ENCODE results near the gene CELF4.

Gene CELF4

GRCh38 chr18:37565101-37565976 lies at the start of gene CELF4:
Gene CELF4 (minus strand): TSS chr18:37565798.
- DNase-seq (ENCODE audit: low spot score): no peak

DNA sequence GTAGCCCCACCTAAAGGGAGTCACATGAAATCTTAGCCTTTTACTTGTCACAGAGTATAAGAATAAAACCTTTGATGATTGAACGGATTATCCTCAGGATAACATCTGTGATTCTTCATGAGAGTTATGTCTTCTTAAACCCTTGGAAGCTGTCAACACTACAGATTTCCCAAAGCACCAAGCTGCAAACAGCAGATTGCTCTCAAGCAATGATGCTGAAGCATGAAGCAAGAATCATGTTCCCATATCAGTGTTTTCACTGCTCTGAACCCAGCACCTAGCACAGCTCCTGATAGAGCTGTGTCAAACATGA lies 47.6 kb upstream of the CELF4 start:
- no peak for DNase-seq (ENCODE audit: low spot score)

- no peak for DNase-seq (ENCODE audit: low spot score)
These were observed 47.1 kb upstream of the CELF4 start for GRCh38 chr18:37612524-37613252.

DNA sequence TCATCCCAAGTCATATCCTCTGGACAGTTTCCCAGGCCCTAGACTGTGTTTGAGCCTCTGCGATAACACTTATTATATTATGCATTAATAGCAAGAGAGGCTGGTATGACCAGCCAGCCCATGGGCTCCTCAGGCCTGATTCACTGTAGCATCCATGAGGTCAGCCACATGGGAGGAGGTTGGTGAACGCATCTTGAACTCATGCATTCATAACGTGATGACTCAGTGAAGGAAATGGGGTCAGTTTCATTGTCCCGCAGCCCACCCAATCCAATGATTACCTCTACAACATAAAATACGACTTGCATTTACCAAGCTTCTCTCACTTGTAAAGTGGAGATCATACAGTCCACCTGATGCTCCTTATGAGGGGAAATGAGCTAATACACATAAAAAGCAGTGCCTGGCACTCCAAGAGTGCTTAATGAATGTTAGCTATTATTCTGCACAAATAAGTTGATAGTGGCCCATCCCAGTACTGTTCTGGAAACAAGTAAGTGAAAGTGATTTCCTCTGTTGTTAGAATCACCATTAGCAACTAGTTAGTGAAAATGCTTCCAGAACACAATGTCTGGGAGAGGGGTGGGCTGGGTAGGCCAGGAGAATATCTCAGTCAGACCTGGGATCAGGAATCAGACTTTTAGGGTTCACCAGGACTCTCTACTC lies 46.1 kb upstream of the CELF4 start:
- no peak for DNase-seq (ENCODE audit: low spot score)

DNA sequence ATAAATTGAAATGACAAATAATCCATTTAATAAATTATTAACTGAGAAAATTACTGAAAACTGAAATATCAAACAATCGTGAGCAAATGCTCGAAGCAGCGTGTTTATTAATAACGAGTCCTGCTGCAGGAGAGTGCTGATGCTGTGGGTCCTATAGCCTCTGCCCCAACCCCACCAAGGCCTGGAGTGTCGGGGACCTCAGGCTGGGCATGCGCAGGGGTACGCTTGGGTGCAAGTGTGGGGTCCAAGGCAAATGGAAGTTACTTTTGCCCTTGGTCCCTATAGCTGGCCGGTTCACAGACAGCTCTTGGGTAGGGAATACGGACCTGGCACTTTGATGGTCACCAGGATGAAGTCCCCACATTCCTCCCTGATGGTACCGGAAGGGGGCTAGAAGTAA lies 43.3 kb upstream of the CELF4 start:
- no peak for DNase-seq (ENCODE audit: low spot score)

DNA sequence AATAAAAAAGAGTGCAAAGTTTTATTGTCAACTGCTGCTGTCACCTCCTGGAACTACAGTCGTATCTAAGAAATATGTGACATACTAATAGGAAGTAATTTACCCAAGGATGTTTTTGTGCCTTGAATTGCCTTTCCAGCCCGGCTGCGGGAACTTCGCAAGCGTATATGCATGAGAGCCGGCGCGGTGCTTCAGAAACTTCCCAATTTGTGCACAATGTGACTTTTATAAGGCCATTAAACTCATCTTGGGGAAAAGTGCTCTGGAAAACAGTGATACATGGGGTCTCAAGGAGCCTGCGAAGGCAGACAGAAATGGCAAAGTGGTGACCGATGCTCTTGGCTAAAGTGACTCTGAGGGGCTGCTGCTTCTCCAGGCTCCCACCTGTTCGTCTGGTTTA lies 41.7 kb upstream of the CELF4 start:
- no peak for DNase-seq (ENCODE audit: low spot score)

DNA sequence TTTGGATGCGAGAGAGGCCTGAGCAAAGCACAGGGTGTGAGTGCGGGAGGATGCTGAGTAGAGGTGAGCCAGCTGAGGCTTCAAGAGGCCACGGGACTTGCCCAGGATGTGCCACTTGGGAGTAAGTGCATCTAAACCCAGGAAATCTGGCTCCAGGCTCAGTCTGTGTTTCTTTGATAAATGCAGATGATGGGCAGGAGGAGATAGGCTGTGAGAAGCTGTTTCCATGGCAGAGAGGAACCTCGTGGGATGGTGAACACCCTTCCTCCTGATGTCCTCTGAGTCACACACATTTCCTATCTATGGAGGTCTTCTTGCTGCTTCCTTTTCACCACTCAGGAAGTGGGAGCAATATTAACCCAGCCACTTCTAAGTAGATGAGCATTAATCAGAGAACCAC lies 38.4 kb upstream of the CELF4 start:
- no peak for DNase-seq (ENCODE audit: low spot score)

DNA sequence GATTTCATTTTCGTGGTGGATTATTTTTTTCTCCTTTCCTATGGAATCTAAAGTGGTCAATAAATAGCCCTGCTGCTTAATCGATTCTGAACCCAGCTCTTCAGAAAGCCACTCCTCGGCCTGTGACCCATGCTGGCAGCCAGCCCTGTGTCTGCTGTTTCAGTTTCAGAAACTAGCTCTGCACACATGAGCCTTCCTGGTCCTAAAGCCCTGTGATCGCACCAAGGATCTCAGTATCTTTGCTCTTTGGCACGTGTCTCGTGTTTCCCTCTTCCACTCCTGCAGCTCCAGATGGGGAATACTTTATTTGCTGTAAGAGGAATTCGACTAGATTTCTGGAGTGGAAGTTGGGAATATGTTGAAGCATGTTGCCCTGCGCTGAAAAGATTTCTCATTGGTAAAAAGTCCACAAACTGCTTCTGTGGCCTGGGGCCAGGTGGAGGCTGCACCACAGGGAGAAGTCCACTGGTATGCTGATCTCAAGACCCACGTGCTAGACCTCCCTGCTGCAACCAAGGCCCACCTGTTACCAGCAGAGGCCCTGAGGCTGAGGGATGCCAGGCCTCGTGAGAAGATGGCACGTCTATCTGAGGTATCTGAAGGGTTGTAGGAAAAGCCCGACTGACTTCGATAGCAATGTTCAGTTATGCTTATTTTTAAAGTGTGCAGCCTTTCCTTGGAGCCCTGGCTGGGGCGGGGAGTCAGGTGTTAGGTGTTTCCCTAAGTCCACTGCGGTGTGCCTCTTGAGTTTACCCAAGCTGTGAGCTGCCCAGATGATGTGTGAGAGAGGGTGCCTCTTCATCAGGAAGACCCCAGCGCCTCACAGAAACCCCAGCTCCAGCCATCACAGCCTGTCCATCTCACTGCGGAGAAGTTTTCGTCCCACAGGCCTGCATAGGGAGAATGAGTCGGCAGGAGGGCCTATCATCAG lies 33.6 kb upstream of the CELF4 start:
- DNase-seq (ENCODE audit: low spot score): no peak

DNA sequence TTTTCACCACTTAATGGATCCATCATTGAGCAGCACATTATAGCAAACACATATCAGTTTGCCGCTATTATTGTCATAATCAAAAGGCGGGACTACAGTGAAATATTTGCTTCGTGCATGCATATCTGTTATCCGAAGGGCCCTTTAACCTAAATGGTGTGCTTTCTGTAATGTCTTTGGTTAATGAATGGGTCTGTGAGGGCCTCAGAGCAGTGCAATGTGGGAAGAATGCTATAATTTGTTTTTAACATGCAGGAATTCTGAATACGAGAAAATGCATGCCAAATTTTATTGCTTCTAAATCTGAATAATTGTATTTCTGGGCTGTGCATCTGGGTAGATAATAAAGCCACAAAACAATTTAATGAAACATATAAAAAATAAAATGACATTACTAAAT lies 32.8 kb upstream of the CELF4 start:
- no peak for DNase-seq (ENCODE audit: low spot score)

DNA sequence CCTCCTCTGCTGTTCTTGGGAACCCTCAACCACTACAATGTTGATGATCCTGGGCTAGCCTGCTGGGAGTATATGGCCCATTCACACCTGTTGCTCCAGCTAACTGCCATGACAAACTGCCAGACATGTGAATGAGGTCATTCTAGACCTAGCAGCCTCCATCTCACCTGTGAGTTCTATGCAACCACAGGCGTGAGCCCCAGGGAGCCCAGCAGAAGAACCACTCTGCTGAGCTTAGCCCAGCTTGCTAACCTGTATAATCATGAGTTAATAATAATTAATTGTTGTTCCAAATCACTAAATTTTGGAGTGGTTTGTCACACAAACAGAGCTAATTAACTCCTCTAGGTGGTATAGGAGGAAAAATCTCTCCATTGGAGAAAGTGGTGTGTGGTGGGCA lies 24.7 kb upstream of the CELF4 start:
- no peak for DNase-seq (ENCODE audit: low spot score)

GRCh38 chr18:37588289-37588688 lies 22.7 kb upstream of the CELF4 start:
- no peak for DNase-seq (ENCODE audit: low spot score)

DNA sequence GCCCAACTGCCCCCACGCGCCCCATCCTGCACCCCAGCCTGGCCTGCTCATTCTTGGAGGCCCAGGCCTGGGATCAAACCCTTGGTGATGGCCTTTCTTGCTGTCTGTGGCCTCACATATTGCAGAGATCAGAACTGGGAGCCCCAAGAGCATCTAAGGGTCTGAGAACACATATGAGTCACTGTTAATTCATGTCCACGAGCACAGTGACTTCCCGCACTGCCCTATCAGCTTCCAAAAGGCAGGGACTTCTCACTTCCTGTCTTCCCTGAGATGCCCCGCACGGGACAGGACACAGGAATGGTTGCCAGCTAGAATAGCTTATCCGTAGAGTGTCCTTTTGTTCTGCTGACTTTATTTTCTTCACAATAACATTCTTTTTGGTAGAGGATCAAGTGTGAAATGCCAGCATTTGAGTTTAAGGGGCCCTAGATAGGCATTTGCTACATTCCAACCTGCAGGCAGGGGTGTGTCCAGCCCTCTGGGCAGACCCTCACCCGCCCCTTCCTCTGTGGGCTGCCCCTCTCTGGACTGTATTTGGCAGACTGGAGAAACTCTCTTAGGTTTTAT lies 21.1 kb upstream of the CELF4 start:
- no peak for DNase-seq (ENCODE audit: low spot score)

GRCh38 chr18:37584952-37585695 lies 19.5 kb upstream of the CELF4 start:
- DNase-seq (ENCODE audit: low spot score): no peak

GRCh38 chr18:37584217-37584616 lies 18.6 kb upstream of the CELF4 start:
- DNase-seq (ENCODE audit: low spot score): no peak

DNA sequence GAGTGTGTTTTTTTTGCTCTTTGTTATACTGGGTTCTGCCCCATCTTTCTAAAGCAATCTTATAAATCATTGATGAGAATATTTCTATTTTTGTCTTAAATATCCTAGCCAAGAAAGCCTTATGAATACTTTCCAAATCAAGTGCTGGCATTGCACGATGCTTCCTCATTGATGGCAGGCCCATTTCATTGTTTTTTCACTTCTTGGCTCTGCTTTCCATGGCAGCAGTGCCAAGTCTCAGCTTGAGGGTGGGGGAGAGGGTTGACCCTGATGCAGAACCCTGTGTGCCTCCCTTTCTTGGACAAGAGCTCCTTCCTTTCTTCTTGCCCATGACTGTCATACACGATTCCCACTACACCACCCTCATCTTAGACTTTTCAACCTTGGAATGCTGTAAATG lies 16.7 kb upstream of the CELF4 start:
- no peak for DNase-seq (ENCODE audit: low spot score)

- DNase-seq (ENCODE audit: low spot score): no peak
These were observed 13.4 kb upstream of the CELF4 start for GRCh38 chr18:37578886-37579513.

- no peak for DNase-seq (ENCODE audit: low spot score)
These were observed 12.6 kb upstream of the CELF4 start for GRCh38 chr18:37578182-37578678.

- no peak for DNase-seq (ENCODE audit: low spot score)
These were observed 11.5 kb upstream of the CELF4 start for GRCh38 chr18:37577051-37577611.

GRCh38 chr18:37575646-37576045 lies 10.0 kb upstream of the CELF4 start:
- DNase-seq (ENCODE audit: low spot score): no peak

DNA sequence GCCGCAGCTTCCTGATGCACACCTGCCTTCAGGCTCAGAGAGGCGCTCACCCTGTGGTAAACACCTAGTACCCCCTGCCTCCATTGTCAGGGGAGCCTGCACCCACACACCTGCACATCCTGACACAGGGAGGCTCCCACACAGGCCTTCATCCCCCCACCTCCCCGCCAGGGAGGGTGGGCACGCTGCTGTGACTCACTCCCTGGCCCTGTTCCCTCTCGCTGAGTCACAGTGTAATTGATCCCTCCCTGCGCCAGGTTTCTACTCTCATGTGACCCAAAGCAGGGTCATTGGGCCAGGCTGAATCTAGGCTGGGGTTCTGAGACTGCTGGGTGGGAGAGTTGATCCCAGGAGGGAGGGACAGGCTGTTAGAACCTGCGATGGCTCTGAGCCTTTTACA lies 8.5 kb upstream of the CELF4 start:
- no peak for DNase-seq (ENCODE audit: low spot score)
